Measurements from ENCODE around the gene RPL15. TPM values are rescaled to one million over a fixed set of nuclear protein-coding genes. Genes with fewer than 3 reads are reported as not detected.

Gene RPL15
- total and polyA plus RNA-seq, 7 donors: 1,530 to 5,073 (median 3,091) TPM

GRCh38 chr3:23952646-23953045 lies 35.7 kb downstream of the RPL15 start:
- Histone ChIP-seq H3K4me1 (peaks cover 0 to 74% (median 72%) of the 10 kb centered on the region in 4 donors), H3K27me3 (no peaks in the 10 kb centered on the region), H3K9me3 (no peaks in the 10 kb centered on the region), H3K4me3 (no peak overlapping the region), H3K27ac (peak overlapping the region in 2 of 4 donors; percentile 3 to 52), H3K36me3 (peaks cover 0 to 21% (median 3%) of the 10 kb centered on the region in 4 donors)
- DNase-seq: no peak
- intact Hi-C loops (cut with DNase I): no loop called here
- TF ChIP-seq EP300 (IDR thresholded peaks at IDR 0.05) (no peak), POLR2A (IDR thresholded peaks at IDR 0.05) (no peak), CTCF (IDR thresholded peaks at IDR 0.05) (no peak), POLR2AphosphoS5 (IDR thresholded peaks at IDR 0.05) (no peak)
- WGBS, 2 donors: 72 to 80% methylated on average over 4 of the region's 4 CpGs

GRCh38 chr3:23953523-23953922 lies 36.6 kb downstream of the RPL15 start:
- H3K4me1 ChIP-seq: peaks cover 0 to 72% (median 63%) of the 10 kb centered on the region in 4 donors
- intact Hi-C loops (cut with DNase I): no loop called here
- DNase-seq: no peak
- peaks cover 0 to 27% (median 3%) of the 10 kb centered on the region in 4 donors for H3K36me3 ChIP-seq
- 21 to 45% methylated on average over 1 of the region's 1 CpG for WGBS, 2 donors
- H3K9me3 ChIP-seq: no peaks in the 10 kb centered on the region
- no peaks in the 10 kb centered on the region for H3K27me3 ChIP-seq
- H3K27ac ChIP-seq: peak overlapping the region in 1 of 4 donors; percentile 52
- H3K4me3 ChIP-seq: no peak overlapping the region
- no peak for TF ChIP-seq CTCF (IDR thresholded peaks at IDR 0.05)
- no peak for TF ChIP-seq EP300 (IDR thresholded peaks at IDR 0.05)
- TF ChIP-seq POLR2AphosphoS5 (IDR thresholded peaks at IDR 0.05): no peak
- TF ChIP-seq POLR2A (IDR thresholded peaks at IDR 0.05): no peak

- Histone ChIP-seq H3K9me3 (no peaks in the 10 kb centered on the region), H3K36me3 (peaks cover 0 to 27% (median 3%) of the 10 kb centered on the region in 4 donors), H3K4me1 (peaks cover 0 to 71% (median 62%) of the 10 kb centered on the region in 4 donors), H3K27ac (peak overlapping the region in 1 of 4 donors; percentile 52), H3K27me3 (no peaks in the 10 kb centered on the region), H3K4me3 (no peak overlapping the region)
- no peak for TF ChIP-seq POLR2AphosphoS5 (IDR thresholded peaks at IDR 0.05)
- no peak for TF ChIP-seq POLR2A (IDR thresholded peaks at IDR 0.05)
- TF ChIP-seq CTCF (IDR thresholded peaks at IDR 0.05): no peak
- TF ChIP-seq EP300 (IDR thresholded peaks at IDR 0.05): no peak
- no peak for DNase-seq
- intact Hi-C loops (cut with DNase I): no loop called here
- WGBS, 2 donors: 35 to 74% methylated on average over 5 of the region's 5 CpGs
Measured at GRCh38 chr3:23954144-23954543, 37.2 kb downstream of the RPL15 start.

- Histone ChIP-seq H3K9me3 (no peaks in the 10 kb centered on the region), H3K4me1 (peaks cover 0 to 62% (median 47%) of the 10 kb centered on the region in 4 donors), H3K27me3 (no peaks in the 10 kb centered on the region), H3K27ac (no peak overlapping the region), H3K4me3 (no peak overlapping the region), H3K36me3 (peaks cover 0 to 45% (median 5%) of the 10 kb centered on the region in 4 donors)
- TF ChIP-seq CTCF (IDR thresholded peaks at IDR 0.05) (no peak), POLR2A (IDR thresholded peaks at IDR 0.05) (no peak), POLR2AphosphoS5 (IDR thresholded peaks at IDR 0.05) (no peak), EP300 (IDR thresholded peaks at IDR 0.05) (no peak)
- WGBS, 2 donors: 93% methylated on average over 3 of the region's 3 CpGs
- DNase-seq: no peak
- intact Hi-C loops (cut with DNase I): no loop called here
Measured at GRCh38 chr3:23956701-23957100, 39.8 kb downstream of the RPL15 start.

Measured in sigmoid colon (tissue), 7 donors.